IMR-90 (cell line): ENCODE data around the gene FBXL7. TPM values are rescaled to one million over a fixed set of nuclear protein-coding genes. Genes with fewer than 3 reads are reported as not detected.

ENCODE experiments used
- ATAC-seq: fragments of 200-7000 bp; cut with Tn5 transposase; 2 replicates; pipeline ENCODE4 v1.9.1; 2020; ENCODE audit warnings: low read depth, mild to moderate bottlenecking, moderate library complexity
- BruUV-seq: library from RNA; stranded (reverse); fragments of 400-500 nt; replicated peaks from 2 replicates; lab custom pipeline; 2021; lab: Mats Ljungman, UMichigan
- CTCF ChIA-PET: fragments of 300-600 bp; formaldehyde crosslinking; extraction: SDS; loops from one replicate; lab custom pipeline; 2021; ENCODE audit warnings: antibody characterized with exemption; lab: Yijun Ruan, JAX
- POLR2A ChIA-PET: fragments of 300-600 bp; sonication (Branson Sonifier 250); formaldehyde crosslinking; loops from one replicate; lab custom pipeline; 2022; ENCODE audit warnings: antibody characterized with exemption; ENCODE audit not compliant: unreplicated experiment; lab: Charles Lee
- DNase-seq: peaks from one replicate; pipeline ENCODE4 v3.0.0; 2013
- H2AFZ ChIP-seq: replicated peaks from 2 replicates; pipeline ENCODE3; 2013; ENCODE audit warnings: low read length, mild to moderate bottlenecking; ENCODE audit not compliant: poor library complexity
- H2AK5ac ChIP-seq: 2 replicates; pipeline ENCODE4 v1.6.1; 2013; ENCODE audit warnings: low read depth, low read length, inconsistent platforms
- H2AK9ac ChIP-seq: replicated peaks from 2 replicates; pipeline ENCODE3; 2013; ENCODE audit warnings: mild to moderate bottlenecking, low read depth, low read length, moderate library complexity; ENCODE audit not compliant: poor library complexity
- H2BK120ac ChIP-seq: 2 replicates; pipeline ENCODE4 v1.6.1; 2013; ENCODE audit warnings: low read depth, low read length, inconsistent platforms
- H2BK15ac ChIP-seq: 3 replicates; pipeline ENCODE4 v1.6.1; 2013; ENCODE audit warnings: low read depth, low read length, inconsistent platforms
- H2BK20ac ChIP-seq: 2 replicates; pipeline ENCODE4 v1.6.1; 2013; ENCODE audit warnings: low read depth, mild to moderate bottlenecking, inconsistent platforms, low read length, moderate library complexity
- H2BK5ac ChIP-seq: 2 replicates; pipeline ENCODE4 v1.6.1; 2013; ENCODE audit warnings: mild to moderate bottlenecking, low read depth, low read length, inconsistent platforms; ENCODE audit not compliant: poor library complexity, severe bottlenecking
- H3K14ac ChIP-seq: replicated peaks from 2 replicates; pipeline ENCODE4 v1.6.1; 2013; ENCODE audit warnings: low read depth, low read length, inconsistent platforms
- H3K18ac ChIP-seq: 2 replicates; pipeline ENCODE4 v1.6.1; 2013; ENCODE audit warnings: low read depth, low read length, control low read depth
- H3K23ac ChIP-seq: 2 replicates; pipeline ENCODE4 v1.6.1; 2013; ENCODE audit warnings: low read depth, low read length, inconsistent platforms
- H3K27ac ChIP-seq: 2 replicates; pipeline ENCODE4 v1.5.1; 2013; ENCODE audit warnings: mild to moderate bottlenecking, control low read depth, low read length; ENCODE audit not compliant: insufficient read depth
- H3K27me3 ChIP-seq: 2 replicates; pipeline ENCODE4 v1.6.1; 2013; ENCODE audit warnings: low read length; ENCODE audit not compliant: control insufficient read depth, insufficient read depth
- H3K36me3 ChIP-seq: 2 replicates; pipeline ENCODE4 v1.6.1; 2013; ENCODE audit warnings: low read length, mixed read lengths; ENCODE audit not compliant: control insufficient read depth, insufficient read depth
- H3K4ac ChIP-seq: 2 replicates; pipeline ENCODE4 v1.6.1; 2013; ENCODE audit warnings: low read depth, low read length, inconsistent platforms
- H3K4me1 ChIP-seq: 2 replicates; pipeline ENCODE4 v1.6.1; 2013; ENCODE audit warnings: low read length, mixed read lengths; ENCODE audit not compliant: control insufficient read depth, insufficient read depth
- H3K4me2 ChIP-seq: 2 replicates; pipeline ENCODE4 v1.6.1; 2013; ENCODE audit warnings: low read depth, mild to moderate bottlenecking, control low read depth, low read length, moderate library complexity
- H3K4me3 ChIP-seq: 2 replicates; pipeline ENCODE4 v1.5.1; 2013; ENCODE audit warnings: low read depth, mild to moderate bottlenecking, control low read depth, low read length, moderate library complexity; ENCODE audit not compliant: insufficient read depth
- H3K56ac ChIP-seq: 2 replicates; pipeline ENCODE4 v1.6.1; 2013; ENCODE audit warnings: low read length, inconsistent platforms; ENCODE audit not compliant: insufficient read depth; ENCODE audit errors: extremely low read depth
- H3K79me1 ChIP-seq, 2 experiments: 2 replicates each; pipeline ENCODE4 v1.6.1; 2013; ENCODE audit warnings: low read length in 2 of 2, inconsistent platforms in 1 of 2, low read depth in 1 of 2
- H3K9ac ChIP-seq: 2 replicates; pipeline ENCODE4 v1.6.1; 2013; ENCODE audit warnings: low read depth, low read length, control low read depth
- H3K9me1 ChIP-seq: 2 replicates; pipeline ENCODE4 v1.6.1; 2013; ENCODE audit warnings: low read length, inconsistent platforms; ENCODE audit not compliant: insufficient read depth
- H3K9me3 ChIP-seq: 2 replicates; pipeline ENCODE4 v1.6.1; 2013; ENCODE audit warnings: low read length; ENCODE audit not compliant: control insufficient read depth, insufficient read depth
- H4K20me1 ChIP-seq: 2 replicates; pipeline ENCODE4 v1.6.1; 2013; ENCODE audit warnings: low read length, inconsistent platforms; ENCODE audit not compliant: insufficient read depth
- H4K5ac ChIP-seq: 2 replicates; pipeline ENCODE4 v1.6.1; 2013; ENCODE audit warnings: mild to moderate bottlenecking, low read depth, low read length, control low read depth
- H4K8ac ChIP-seq, 2 experiments: 2 replicates each; pipeline ENCODE4 v1.6.1; 2013; ENCODE audit warnings: low read depth in 2 of 2, low read length in 2 of 2, control low read depth in 1 of 2, inconsistent platforms in 1 of 2
- H4K91ac ChIP-seq: 2 replicates; pipeline ENCODE4 v1.6.1; 2013; ENCODE audit warnings: low read depth, low read length, inconsistent platforms; ENCODE audit not compliant: insufficient read depth
- CEBPB ChIP-seq: IDR thresholded peaks from 2 replicates; pipeline ENCODE4 v1.6.1; 2012; ENCODE audit warnings: low read depth, low read length, improper control_type of control experiment
- CTCF ChIP-seq: conservative IDR thresholded peaks from 2 replicates; pipeline ENCODE4 v1.5.1; 2012; ENCODE audit warnings: mild to moderate bottlenecking, low read depth, low read length, improper control_type of control experiment
- ELK1 ChIP-seq: fragments of 150-350 bp; IDR thresholded peaks from 2 replicates; pipeline ENCODE4 v1.6.1; 2016; ENCODE audit warnings: low read depth, mild to moderate bottlenecking, low read length, moderate library complexity, borderline replicate concordance
- FOS ChIP-seq: fragments of 150-350 bp; IDR thresholded peaks from 2 replicates; pipeline ENCODE4 v1.6.1; 2016; ENCODE audit warnings: low read depth, low read length
- MAFK ChIP-seq: IDR thresholded peaks from 2 replicates; pipeline ENCODE4 v1.6.1; 2012; ENCODE audit warnings: low read depth, low read length, improper control_type of control experiment
- MAZ ChIP-seq: IDR thresholded peaks from 2 replicates; pipeline ENCODE4 v1.6.1; 2012; ENCODE audit warnings: low read depth, mild to moderate bottlenecking, low read length, improper control_type of control experiment, moderate library complexity, borderline replicate concordance
- NFE2L2 ChIP-seq: fragments of 150-350 bp; IDR thresholded peaks from 2 replicates; pipeline ENCODE4 v1.6.1; 2016; ENCODE audit warnings: low read depth, mild to moderate bottlenecking, low read length
- RAD21 ChIP-seq: IDR thresholded peaks from 2 replicates; pipeline ENCODE4 v1.6.1; 2012; ENCODE audit warnings: low read length, improper control_type of control experiment
- RFX5 ChIP-seq: IDR thresholded peaks from 2 replicates; pipeline ENCODE4 v1.8.0; 2012; ENCODE audit warnings: low read depth, mild to moderate bottlenecking, low read length, moderate library complexity
- USF2 ChIP-seq: fragments of 150-350 bp; IDR thresholded peaks from 2 replicates; pipeline ENCODE4 v1.6.1; 2017; ENCODE audit warnings: mild to moderate bottlenecking, antibody characterized with exemption, low read length, low read depth
- WGBS, 2 experiments: methylation state at CpG; one replicate each; pipeline versions ENCODE4 v1.1.5 to v1.1.7; 2013; ENCODE audit warnings: missing lambda C conversion rate in 2 of 2; ENCODE audit not compliant: insufficient read length in 1 of 2; ENCODE audit errors: extremely low coverage in 2 of 2; 5-methylcytosine and 5-hydroxymethylcytosine counted together
- dilution Hi-C: fragments of 300-500 bp; cut with HindIII; formaldehyde crosslinking; loops from one replicate; pipeline ENCODE4 v1.14.3; 2018; ENCODE audit warnings: low sequenced_read_pairs; ENCODE audit not compliant: unreplicated experiment
- in situ Hi-C: fragments of 300-500 bp; cut with MboI; formaldehyde crosslinking; loops from 3 replicates; pipeline ENCODE4 v1.14.3; 2019; ENCODE audit warnings: low sequenced_read_pairs, inconsistent platforms, mixed read lengths
- intact Hi-C: fragments of 100-400 bp; cut with micrococcal nuclease; formaldehyde crosslinking; loops from 2 replicates; pipeline ENCODE4 v1.10.0; 2022
- polyA plus RNA-seq, 3 experiments: library from polyadenylated mRNA; depleted of rRNA; stranded (reverse); fragments of >200 nt; gene quantifications; 2 replicates each; pipeline ENCODE4 v1.2.3, GENCODE V29; 2012; ENCODE audit warnings: low replicate concordance in 1 of 3
- total RNA-seq: library from RNA; depleted of rRNA; stranded (reverse); fragments of >200 nt; gene quantifications from 2 replicates; pipeline ENCODE4 v1.2.3, GENCODE V29; 2012

The FBXL7 gene
- total and polyA plus RNA-seq, 2 of the 4 experiments (the other 2 are of a cell fraction): 4.1 to 10.2 TPM

GRCh38 chr5:15579193-15579990 is 79.4 kb downstream of the FBXL7 start (continued):
- TF ChIP-seq RFX5: no peak

GRCh38 chr5:15584528-15584927 is 84.5 kb downstream of the FBXL7 start:
- ATAC-seq (no peak), DNase-seq (no peak)
- H2AK5ac ChIP-seq: no peak overlapping the region
- H3K4ac ChIP-seq: no peak overlapping the region
- no peak overlapping the region for H4K5ac ChIP-seq
- H2BK5ac ChIP-seq: no peak overlapping the region
- no peak overlapping the region for H2BK15ac ChIP-seq
- H3K4me1 ChIP-seq: peaks cover 5% of the 10 kb centered on the region; the same call in 1 of the 2 replicates
- CTCF ChIA-PET: no interaction called here
- H3K56ac ChIP-seq: no peak overlapping the region
- H2AK9ac ChIP-seq: no peak overlapping the region
- H4K8ac ChIP-seq: no peak overlapping the region
- no CpG with 5 or more reads among the region's 1 CpG for WGBS, 2 experiments
- no peak overlapping the region for H3K14ac ChIP-seq
- no peak overlapping the region for H3K18ac ChIP-seq
- no peaks in the 10 kb centered on the region for H3K27me3 ChIP-seq
- peaks cover 4% of the 10 kb centered on the region for H3K9me3 ChIP-seq
- peaks cover 3% of the 10 kb centered on the region; the same call in 1 of the 2 replicates for H4K20me1 ChIP-seq
- in situ Hi-C loops: no loop called here
- H3K36me3 ChIP-seq: peaks cover 3% of the 10 kb centered on the region; the same call in 1 of the 2 replicates
- no peak overlapping the region for H3K9ac ChIP-seq
- POLR2A ChIA-PET: no interaction called here
- H3K27ac ChIP-seq: no peak overlapping the region
- H3K23ac ChIP-seq: no peak overlapping the region
- H4K91ac ChIP-seq: no peak overlapping the region
- no TSS peak for BruUV-seq
- dilution Hi-C loops: no loop called here
- no peak overlapping the region for H2AFZ ChIP-seq
- H3K79me1 ChIP-seq: peaks cover 16 to 25% of the 10 kb centered on the region in 2 experiments
- intact Hi-C loops: no loop called here
- no peak overlapping the region for H3K4me3 ChIP-seq
- no peak overlapping the region for H3K4me2 ChIP-seq
- peaks cover 4% of the 10 kb centered on the region; the same call in 1 of the 2 replicates for H3K9me1 ChIP-seq
- no peak overlapping the region for H2BK20ac ChIP-seq
- TF ChIP-seq MAFK (no peak), NFE2L2 (no peak), ELK1 (no peak), RAD21 (no peak), CTCF (no peak), FOS (no peak), MAZ (no peak), CEBPB (no peak), USF2 (no peak)
- no peak overlapping the region for H2BK120ac ChIP-seq
